Effector memory CD4-positive, alpha-beta T cell (primary cell): ENCODE data around the gene CREB3L2.
"Not testable (repeated sequence)": the region's sequence is repeated elsewhere in the genome, so short reads cannot be mapped to it uniquely, and the experiment has no call there.

ENCODE experiments used
- DNase-seq, 3 donors: peaks; one replicate each; pipeline ENCODE4 v3.0.0-alpha.2; 2020
- H3K27ac ChIP-seq: 2 replicates; pipeline ENCODE4 v1.7.0; 2013; ENCODE audit warnings: mild to moderate bottlenecking, low read length, moderate library complexity; ENCODE audit not compliant: insufficient read depth, poor library complexity, severe bottlenecking
- H3K27me3 ChIP-seq: replicated peaks from 2 replicates; pipeline ENCODE4 v1.7.0; 2013; ENCODE audit warnings: mild to moderate bottlenecking, low read length; ENCODE audit not compliant: insufficient read depth, control insufficient read depth, poor library complexity, severe bottlenecking
- H3K36me3 ChIP-seq: 2 replicates; pipeline ENCODE4 v1.7.0; 2013; ENCODE audit warnings: mild to moderate bottlenecking, low read length, moderate library complexity; ENCODE audit not compliant: control insufficient read depth, insufficient read depth
- H3K4me1 ChIP-seq: 2 replicates; pipeline ENCODE4 v1.7.0; 2013; ENCODE audit warnings: low read length, mild to moderate bottlenecking; ENCODE audit not compliant: control insufficient read depth, insufficient read depth, poor library complexity, severe bottlenecking
- H3K4me3 ChIP-seq: 2 replicates; pipeline ENCODE4 v1.7.0; 2013; ENCODE audit warnings: low read length, low read depth, mild to moderate bottlenecking; ENCODE audit not compliant: insufficient read depth, poor library complexity, severe bottlenecking
- H3K9me3 ChIP-seq: 2 replicates; pipeline ENCODE4 v1.7.0; 2013; ENCODE audit warnings: mild to moderate bottlenecking, low read length, moderate library complexity; ENCODE audit not compliant: control insufficient read depth

CREB3L2 gene

GRCh38 chr7:137984181-137985041 lies 17.5 kb downstream of the CREB3L2 start:
- no peaks in the 10 kb centered on the region for H3K27me3 ChIP-seq
- no peak for DNase-seq
- no peak overlapping the region for H3K4me3 ChIP-seq
- H3K9me3 ChIP-seq: no peaks in the 10 kb centered on the region
- H3K4me1 ChIP-seq: peaks cover 4% of the 10 kb centered on the region
- no peak overlapping the region for H3K27ac ChIP-seq
- no peaks in the 10 kb centered on the region for H3K36me3 ChIP-seq

- H3K27me3 ChIP-seq: no peaks in the 10 kb centered on the region
- no peak overlapping the region for H3K27ac ChIP-seq
- DNase-seq: no peak
- peaks cover 4% of the 10 kb centered on the region for H3K4me1 ChIP-seq
- H3K36me3 ChIP-seq: no peaks in the 10 kb centered on the region
- no peaks in the 10 kb centered on the region for H3K9me3 ChIP-seq
- H3K4me3 ChIP-seq: no peak overlapping the region
Measured at GRCh38 chr7:137983323-137984008, 18.4 kb downstream of the CREB3L2 start.

DNA sequence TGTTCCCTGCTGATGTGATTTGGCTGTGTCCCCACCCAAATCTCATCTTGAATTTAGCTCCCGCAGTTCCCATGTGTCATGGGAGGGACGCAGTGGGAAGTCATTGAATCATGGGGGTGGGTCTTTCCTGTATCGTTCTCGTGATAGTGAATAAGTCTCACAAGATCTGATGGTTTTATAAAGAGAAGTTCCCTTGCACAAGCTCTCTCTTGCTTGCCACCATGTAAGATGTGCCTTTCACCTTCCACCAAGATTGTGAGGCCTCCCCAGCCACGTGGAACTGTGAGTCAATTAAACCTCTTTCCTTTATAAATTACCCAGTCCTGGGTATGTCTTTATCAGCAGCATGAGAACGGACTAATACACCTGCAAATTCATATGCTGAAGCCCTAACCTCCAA lies 19.5 kb downstream of the CREB3L2 start:
- H3K27ac ChIP-seq, H3K36me3 ChIP-seq, H3K4me3 ChIP-seq, H3K27me3 ChIP-seq, H3K9me3 ChIP-seq, DNase-seq, H3K4me1 ChIP-seq: not testable (repeated sequence)

- H3K4me3 ChIP-seq: no peak overlapping the region
- H3K9me3 ChIP-seq: no peaks in the 10 kb centered on the region
- DNase-seq: no peak
- no peaks in the 10 kb centered on the region for H3K36me3 ChIP-seq
- no peaks in the 10 kb centered on the region for H3K4me1 ChIP-seq
- H3K27ac ChIP-seq: no peak overlapping the region
- H3K27me3 ChIP-seq: no peaks in the 10 kb centered on the region
Measured at GRCh38 chr7:137981668-137982067, 20.2 kb downstream of the CREB3L2 start.

DNA sequence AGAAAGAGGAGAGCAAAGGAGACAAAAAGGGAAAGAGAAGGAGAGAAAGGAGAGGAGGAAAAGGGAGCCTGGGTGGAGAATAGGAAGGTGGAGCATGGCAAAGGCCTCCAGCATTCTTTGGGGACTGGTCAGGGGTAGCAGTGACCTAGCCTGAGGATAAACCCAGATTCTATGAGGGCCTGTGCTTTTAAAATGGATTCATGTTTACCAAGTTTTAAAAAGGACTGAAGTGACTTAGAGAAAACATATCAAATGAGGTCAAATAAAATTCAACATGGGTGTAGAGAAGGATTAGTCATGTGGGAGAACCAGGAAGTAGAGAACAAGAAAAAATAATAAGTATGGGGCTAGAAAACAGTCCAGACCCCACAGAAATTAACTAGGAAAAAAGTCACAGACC lies 20.7 kb downstream of the CREB3L2 start:
- Histone ChIP-seq H3K36me3 (no peaks in the 10 kb centered on the region), H3K9me3 (no peaks in the 10 kb centered on the region), H3K27ac (no peak overlapping the region), H3K27me3 (no peaks in the 10 kb centered on the region), H3K4me3 (no peak overlapping the region), H3K4me1 (no peaks in the 10 kb centered on the region)
- no peak for DNase-seq

DNA sequence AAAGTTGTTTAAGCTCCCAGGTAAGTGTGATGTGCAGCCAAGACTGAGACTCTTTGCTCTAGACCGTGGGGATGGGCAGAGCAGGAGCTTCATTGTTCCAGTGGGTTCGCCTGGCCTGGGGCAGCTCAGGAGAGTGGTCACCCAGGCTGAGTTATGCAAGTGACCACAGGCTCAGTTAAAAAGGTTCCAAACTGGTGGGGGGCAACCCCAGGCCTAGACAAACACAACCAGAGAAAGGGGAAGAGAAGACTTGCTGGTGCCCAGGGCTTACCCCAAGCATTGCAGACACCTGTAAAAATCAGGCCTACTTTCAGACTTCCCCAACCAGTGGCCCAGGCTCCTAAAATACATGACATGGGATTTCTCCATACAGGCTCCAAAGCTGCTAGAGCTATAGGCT lies 21.6 kb downstream of the CREB3L2 start:
- DNase-seq: no peak
- Histone ChIP-seq H3K27me3 (no peaks in the 10 kb centered on the region), H3K4me3 (no peak overlapping the region), H3K36me3 (no peaks in the 10 kb centered on the region), H3K27ac (no peak overlapping the region), H3K4me1 (no peaks in the 10 kb centered on the region), H3K9me3 (no peaks in the 10 kb centered on the region)

DNA sequence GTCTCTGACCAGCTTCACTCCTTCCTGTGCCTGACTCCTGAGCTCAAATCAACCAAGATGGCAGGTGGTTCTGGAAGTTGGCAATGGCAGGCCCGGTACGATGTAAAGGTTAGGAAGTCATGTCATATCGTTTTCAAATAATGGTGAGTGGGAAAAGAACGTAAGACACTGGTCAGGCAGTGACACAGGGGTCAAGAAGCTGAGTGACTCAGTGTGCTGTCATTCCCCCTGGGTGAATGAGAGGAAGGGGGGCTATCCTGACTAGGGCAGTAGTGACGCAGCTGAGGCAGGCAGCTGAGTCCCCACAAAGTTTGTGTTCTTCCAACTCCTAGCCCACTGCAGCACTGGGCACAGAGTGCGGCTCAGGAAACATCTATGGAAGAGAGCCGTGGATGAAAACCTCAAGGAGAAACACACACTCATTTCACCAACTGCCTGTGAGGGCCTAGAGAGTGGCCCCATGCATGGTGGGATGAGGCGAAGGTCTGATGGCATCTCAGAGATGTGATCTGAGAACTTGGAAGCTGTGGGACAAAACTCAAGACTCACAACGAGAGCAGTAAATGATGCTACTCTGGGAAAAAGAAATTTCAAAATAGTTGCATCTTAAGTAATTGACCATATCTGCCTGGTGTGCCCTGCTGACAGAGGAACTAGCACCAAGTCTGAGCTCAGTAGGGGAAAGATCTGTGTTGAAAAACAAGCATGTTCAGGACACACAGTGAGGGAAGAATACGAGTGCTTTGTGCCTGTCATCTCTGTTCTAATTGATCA lies 23.2 kb downstream of the CREB3L2 start:
- H3K9me3 ChIP-seq: no peaks in the 10 kb centered on the region
- H3K4me1 ChIP-seq: no peaks in the 10 kb centered on the region
- H3K4me3 ChIP-seq: no peak overlapping the region
- no peaks in the 10 kb centered on the region for H3K36me3 ChIP-seq
- no peak overlapping the region for H3K27ac ChIP-seq
- H3K27me3 ChIP-seq: no peaks in the 10 kb centered on the region
- no peak for DNase-seq

DNA sequence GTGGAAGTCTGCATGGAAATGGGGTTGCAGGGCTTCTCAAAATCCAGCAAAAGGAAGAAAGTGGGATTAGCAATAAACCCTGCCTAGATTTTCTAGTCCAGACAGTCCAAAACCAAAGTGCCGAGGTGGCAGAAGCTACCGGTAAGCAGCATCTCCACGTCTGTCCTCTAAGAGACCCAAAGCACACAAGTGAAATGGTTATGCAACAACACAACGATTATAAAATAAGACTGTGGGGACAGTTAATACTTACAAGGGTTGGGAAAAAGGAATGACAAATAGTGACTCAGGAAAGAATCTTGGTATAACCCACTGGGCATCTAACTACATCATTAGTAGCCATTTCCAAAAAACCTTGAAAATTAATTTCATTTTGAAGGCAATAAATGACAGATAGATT lies 24.7 kb downstream of the CREB3L2 start:
- no peaks in the 10 kb centered on the region for H3K4me1 ChIP-seq
- H3K27ac ChIP-seq: no peak overlapping the region
- no peaks in the 10 kb centered on the region for H3K9me3 ChIP-seq
- no peaks in the 10 kb centered on the region for H3K36me3 ChIP-seq
- no peak overlapping the region for H3K4me3 ChIP-seq
- no peaks in the 10 kb centered on the region for H3K27me3 ChIP-seq
- DNase-seq: no peak

GRCh38 chr7:137976696-137977095 lies 25.2 kb downstream of the CREB3L2 start:
- no peaks in the 10 kb centered on the region for H3K9me3 ChIP-seq
- no peaks in the 10 kb centered on the region for H3K4me1 ChIP-seq
- DNase-seq: no peak
- no peak overlapping the region for H3K27ac ChIP-seq
- H3K36me3 ChIP-seq: no peaks in the 10 kb centered on the region
- no peak overlapping the region for H3K4me3 ChIP-seq
- H3K27me3 ChIP-seq: no peaks in the 10 kb centered on the region

- Histone ChIP-seq H3K4me1 (no peaks in the 10 kb centered on the region), H3K36me3 (no peaks in the 10 kb centered on the region), H3K27me3 (no peaks in the 10 kb centered on the region), H3K27ac (no peak overlapping the region), H3K4me3 (no peak overlapping the region), H3K9me3 (no peaks in the 10 kb centered on the region)
- no peak for DNase-seq
Measured at GRCh38 chr7:137976232-137976631, 25.7 kb downstream of the CREB3L2 start.
